ENCODE data around the gene CAPN10.

Gene CAPN10

DNA sequence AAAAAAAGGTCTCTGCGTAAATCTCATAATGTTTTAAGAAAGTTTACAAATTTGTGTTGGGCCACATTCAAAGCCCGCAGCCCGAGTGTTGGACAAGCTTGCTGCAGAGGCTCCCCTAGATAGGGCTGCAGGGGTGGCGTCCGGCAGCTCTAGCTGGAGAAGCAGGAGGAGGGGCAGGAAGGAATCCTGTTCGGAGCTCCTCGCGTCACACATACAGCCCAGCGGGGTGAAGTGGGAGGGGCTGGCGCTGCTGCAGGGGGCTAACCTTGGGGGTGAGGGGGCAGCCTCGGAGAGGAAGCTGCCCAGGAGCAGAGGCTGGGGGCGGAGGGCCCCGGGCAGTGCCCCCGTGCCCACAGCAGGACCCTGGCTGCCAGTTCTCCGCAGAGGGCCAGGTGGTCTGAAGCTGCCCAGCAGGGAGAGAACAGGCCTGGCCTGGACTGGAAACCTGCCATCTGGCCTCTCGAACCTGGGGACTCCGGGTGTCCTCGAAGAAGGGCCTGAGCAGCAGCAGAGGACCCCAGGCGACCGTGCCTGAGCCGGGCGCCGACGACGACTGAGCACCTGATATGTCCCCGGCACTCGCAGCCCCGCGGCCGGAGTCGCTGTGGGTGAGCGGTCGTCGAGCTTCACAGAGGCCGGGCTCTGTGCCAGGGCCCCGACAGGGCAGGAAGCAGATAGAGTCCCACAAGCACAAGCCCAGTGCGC is 36.1 kb downstream of the CAPN10 start:
- DNase-seq (ENCODE audit: low read depth in 2 of 2) = no peak

DNA sequence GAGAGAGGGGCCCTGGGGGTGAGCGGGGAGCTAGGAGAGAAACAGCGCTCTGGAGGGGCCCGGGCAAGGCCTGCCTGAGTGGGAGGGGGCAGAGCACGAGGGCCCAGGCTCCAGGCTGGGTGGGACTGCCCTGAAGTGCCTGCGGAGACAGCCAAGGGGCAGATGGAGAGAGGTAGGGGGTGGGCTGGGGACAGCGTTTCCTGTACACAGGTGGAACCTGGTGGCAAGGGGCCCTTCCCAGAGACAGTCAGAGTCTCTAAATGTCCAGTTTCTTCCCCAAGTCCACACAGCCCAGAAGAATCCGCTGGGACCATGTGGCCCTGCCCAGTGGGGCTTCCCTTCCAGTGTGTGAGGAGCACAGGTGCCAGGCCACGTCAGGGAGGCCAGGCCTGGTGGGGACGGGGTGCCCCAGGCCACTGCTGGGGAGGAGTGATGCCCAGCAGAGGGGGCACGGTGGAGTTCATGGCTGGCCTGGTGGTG is 37.0 kb downstream of the CAPN10 start:
- no peak for DNase-seq (ENCODE audit: low read depth in 2 of 2)

- DNase-seq (ENCODE audit: low read depth in 2 of 2) = no peak
Measured at GRCh38 chr2:240624011-240624949, 37.7 kb downstream of the CAPN10 start.

DNA sequence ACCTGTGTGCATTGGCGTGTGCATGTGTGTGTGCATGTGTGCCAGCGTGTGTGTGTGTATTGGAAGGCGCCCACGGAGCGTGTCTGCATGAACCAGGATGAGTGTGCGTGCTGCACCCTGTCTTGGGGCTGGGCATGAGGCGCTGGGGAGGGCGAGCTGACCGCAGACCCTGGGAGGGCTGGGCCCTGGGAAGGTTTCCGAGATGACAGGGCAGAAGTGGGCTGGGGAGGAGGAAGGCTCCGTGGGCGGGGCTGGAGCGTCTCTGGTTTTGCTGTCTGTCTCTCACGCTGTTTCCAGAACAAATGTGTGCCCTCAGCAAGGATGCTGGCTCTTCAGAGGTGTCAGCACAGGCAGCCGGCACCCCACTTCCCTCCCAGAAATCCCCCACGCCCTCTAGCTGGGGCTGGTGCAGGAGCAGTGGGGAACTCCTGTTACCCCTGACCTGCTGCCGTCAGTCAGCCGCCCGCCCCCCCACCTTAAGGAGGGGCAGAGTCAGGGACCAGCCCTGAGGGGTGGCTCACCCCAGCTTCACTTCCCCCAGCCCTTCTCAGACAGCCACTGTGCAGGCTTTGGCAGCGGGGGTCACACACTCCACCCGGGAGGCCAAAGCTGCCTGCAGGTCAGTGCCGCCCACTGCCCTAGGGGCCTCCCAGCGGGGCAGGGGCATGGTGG is 38.6 kb downstream of the CAPN10 start, which contains the start of gene GPR35:
TSS of gene GPR35 (plus strand) at position 531 of the 672 bp plus-strand sequence. CDS start 4,473 bp downstream, outside the sequence.
- DNase-seq (ENCODE audit: low read depth in 2 of 2) = peak; percentile 46 to 75

GRCh38 chr2:240626531-240627300 is 40.2 kb downstream of the CAPN10 start:
- peak in 1 of 2 experiments; percentile 30 for DNase-seq (ENCODE audit: low read depth in 2 of 2)

GRCh38 chr2:240627736-240628506 is 41.4 kb downstream of the CAPN10 start:
- no peak for DNase-seq (ENCODE audit: low read depth in 2 of 2)

DNA sequence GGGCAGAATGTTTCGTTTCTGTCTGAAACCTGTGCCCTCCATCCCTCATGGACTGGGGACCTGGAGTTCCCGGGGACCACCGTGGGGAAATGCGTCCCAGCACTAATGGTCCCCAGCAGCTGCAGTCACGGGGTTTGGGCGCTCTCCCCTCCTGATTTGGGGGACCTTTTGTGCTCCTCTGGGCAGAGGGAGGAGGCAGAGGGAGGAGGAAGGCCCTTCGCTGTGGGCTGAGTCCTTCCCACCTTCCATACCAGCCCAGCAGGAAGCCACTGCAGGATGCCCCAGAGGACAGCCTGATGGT is 41.9 kb downstream of the CAPN10 start:
- DNase-seq (ENCODE audit: low read depth in 2 of 2) = no peak

- no peak for DNase-seq (ENCODE audit: low read depth in 2 of 2)
Measured at GRCh38 chr2:240628808-240629618, 42.5 kb downstream of the CAPN10 start.

- no peak for DNase-seq (ENCODE audit: low read depth in 2 of 2)
Measured at GRCh38 chr2:240629619-240629967, 43.1 kb downstream of the CAPN10 start.

- no peak for DNase-seq (ENCODE audit: low read depth in 2 of 2)
Measured at GRCh38 chr2:240629968-240630770, 43.6 kb downstream of the CAPN10 start.

DNA sequence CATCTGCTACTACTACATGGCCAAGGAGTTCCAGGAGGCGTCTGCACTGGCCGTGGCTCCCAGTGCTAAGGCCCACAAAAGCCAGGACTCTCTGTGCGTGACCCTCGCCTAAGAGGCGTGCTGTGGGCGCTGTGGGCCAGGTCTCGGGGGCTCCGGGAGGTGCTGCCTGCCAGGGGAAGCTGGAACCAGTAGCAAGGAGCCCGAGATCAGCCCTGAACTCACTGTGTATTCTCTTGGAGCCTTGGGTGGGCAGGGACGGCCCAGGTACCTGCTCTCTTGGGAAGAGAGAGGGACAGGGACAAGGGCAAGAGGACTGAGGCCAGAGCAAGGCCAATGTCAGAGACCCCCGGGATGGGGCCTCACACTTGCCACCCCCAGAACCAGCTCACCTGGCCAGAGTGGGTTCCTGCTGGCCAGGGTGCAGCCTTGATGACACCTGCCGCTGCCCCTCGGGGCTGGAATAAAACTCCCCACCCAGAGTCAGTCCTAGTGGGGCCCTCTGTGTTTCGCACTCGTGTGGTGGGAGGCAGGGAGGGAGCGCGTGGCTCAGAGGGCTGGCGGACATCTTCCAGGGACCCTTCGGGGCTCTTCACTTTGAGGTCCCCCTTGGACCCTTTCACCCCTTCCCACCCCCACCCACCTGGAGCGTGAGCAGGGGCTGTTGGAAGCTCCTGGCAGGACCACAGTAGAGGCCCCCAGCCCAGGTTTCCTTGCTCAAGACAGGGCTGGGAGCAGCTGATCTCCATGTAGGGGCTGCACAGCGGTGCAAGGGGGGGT is 44.4 kb downstream of the CAPN10 start:
- DNase-seq (ENCODE audit: low read depth in 2 of 2) = no peak

GRCh38 chr2:240631548-240632305 is 45.2 kb downstream of the CAPN10 start:
- DNase-seq (ENCODE audit: low read depth in 2 of 2) = no peak

DNA sequence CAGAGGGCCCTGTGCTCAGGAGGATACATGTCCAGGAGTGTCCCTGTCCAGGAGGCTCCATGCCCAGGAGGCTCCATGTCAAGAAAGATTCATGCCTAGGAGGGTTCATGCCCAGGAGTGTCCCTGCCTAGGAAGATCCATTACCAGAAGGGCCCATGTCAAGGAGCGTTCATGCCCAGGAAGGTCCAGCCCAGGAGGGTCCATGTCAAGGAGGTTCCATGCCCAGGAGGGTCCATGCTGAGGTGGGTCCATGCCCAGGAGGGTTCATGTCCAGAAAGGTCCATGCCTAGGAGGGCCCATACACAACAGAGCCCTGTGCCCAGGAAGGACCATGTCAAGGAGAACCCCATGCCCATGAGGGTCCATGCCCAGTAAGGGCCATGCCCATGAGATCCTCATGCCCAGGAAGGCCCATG is 45.8 kb downstream of the CAPN10 start:
- no peak for DNase-seq (ENCODE audit: low read depth in 2 of 2)

DNA sequence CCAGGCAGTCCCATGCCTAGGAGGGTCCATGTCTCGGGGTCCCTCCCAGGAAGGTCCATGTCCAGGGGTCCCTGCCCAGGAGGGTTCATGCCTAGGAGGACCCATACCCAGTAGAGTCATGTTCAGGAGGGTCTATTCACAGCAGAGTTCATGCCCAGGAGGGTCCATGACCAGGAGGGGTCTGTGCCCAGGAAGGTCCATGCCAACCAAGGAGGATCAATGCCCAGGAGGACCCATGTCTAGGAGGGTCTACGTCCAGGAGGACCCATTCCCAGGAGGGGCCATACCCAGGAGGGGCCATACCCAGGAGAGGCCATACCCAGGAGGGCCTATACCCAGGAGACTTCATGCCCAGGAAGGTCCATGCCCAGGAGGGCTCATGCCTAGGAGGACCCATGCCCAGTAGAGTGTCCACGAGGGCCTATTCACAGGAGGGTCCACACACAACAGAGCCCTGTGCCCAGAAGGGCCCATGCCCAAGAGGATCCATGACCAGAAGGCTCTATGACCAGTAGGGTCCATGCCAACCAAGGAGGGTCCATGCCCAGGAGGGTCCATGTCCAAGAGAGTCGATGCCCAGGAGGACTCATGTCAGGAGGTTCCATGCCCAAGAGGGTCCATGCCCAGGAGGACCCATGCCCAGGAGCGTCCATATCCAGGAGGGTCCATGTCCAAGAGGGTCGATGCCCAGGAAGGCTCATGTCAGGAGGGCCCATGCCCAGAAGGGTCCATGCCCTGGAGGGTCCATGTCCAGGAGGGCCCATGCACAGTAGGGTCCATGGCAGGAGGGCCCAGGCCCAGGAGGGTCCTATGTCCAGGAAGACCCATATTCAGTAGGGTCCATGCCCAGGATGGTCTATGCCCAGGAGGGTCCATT is 48.8 kb downstream of the CAPN10 start:
- no peak for DNase-seq (ENCODE audit: low read depth in 2 of 2)

- DNase-seq (ENCODE audit: low read depth in 2 of 2) = no peak
Measured at GRCh38 chr2:240635998-240636547, 49.5 kb downstream of the CAPN10 start.

GRCh38 chr2:240636563-240637115 is 50.1 kb downstream of the CAPN10 start:
- no peak for DNase-seq (ENCODE audit: low read depth in 2 of 2)

Measured in stimulated activated CD4-positive, alpha-beta T cell treated with anti-CD3 and anti-CD28 coated beads, Interleukin-12 subunit alpha, Interleukin-12 subunit beta, amount 100 ng/mL, for 24 hours (primary cell).